ENCODE measurements around the gene FAM53B.

Gene FAM53B

DNA sequence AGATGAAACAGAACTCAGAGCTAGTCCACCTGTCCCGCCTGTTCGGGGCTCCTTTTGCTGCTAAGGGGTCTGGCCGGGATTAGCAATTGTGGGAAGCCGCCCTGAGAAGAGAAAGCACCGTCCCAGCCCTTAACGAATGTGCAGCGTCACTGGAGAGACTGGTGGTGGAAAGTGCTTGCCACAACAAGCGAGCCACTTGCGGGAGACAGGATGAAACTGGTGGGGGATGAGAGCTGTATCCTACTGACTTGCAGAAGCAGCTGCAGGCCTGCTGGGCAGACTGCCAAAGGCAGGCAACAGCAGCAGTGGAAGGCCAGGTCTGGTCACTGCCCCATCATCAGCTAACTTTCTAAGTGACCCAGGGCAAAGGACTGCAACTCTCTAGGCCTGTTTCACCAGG, 95.4 kb downstream of the FAM53B start:
- TF ChIP-seq CTCF (IDR thresholded peaks at IDR 0.05; ENCODE audit: control insufficient read depth, extremely low read depth, insufficient read depth), result no peak
- H3K4me3 ChIP-seq (ENCODE audit: low read depth, low read length), result no peak overlapping the region
- DNase-seq (ENCODE audit: low read depth), result peak; percentile 14

- no peak for TF ChIP-seq CTCF (IDR thresholded peaks at IDR 0.05; ENCODE audit: control insufficient read depth, extremely low read depth, insufficient read depth)
- H3K4me3 ChIP-seq (ENCODE audit: low read depth, low read length), result no peak overlapping the region
- DNase-seq (ENCODE audit: low read depth), result no peak
Observed at GRCh38 chr10:124648131-124648475, 96.1 kb downstream of the FAM53B start.

- DNase-seq (ENCODE audit: low read depth), result no peak
- no peak overlapping the region for H3K4me3 ChIP-seq (ENCODE audit: low read depth, low read length)
- no peak for TF ChIP-seq CTCF (IDR thresholded peaks at IDR 0.05; ENCODE audit: control insufficient read depth, extremely low read depth, insufficient read depth)
Observed at GRCh38 chr10:124647421-124648130, 96.6 kb downstream of the FAM53B start.

DNA sequence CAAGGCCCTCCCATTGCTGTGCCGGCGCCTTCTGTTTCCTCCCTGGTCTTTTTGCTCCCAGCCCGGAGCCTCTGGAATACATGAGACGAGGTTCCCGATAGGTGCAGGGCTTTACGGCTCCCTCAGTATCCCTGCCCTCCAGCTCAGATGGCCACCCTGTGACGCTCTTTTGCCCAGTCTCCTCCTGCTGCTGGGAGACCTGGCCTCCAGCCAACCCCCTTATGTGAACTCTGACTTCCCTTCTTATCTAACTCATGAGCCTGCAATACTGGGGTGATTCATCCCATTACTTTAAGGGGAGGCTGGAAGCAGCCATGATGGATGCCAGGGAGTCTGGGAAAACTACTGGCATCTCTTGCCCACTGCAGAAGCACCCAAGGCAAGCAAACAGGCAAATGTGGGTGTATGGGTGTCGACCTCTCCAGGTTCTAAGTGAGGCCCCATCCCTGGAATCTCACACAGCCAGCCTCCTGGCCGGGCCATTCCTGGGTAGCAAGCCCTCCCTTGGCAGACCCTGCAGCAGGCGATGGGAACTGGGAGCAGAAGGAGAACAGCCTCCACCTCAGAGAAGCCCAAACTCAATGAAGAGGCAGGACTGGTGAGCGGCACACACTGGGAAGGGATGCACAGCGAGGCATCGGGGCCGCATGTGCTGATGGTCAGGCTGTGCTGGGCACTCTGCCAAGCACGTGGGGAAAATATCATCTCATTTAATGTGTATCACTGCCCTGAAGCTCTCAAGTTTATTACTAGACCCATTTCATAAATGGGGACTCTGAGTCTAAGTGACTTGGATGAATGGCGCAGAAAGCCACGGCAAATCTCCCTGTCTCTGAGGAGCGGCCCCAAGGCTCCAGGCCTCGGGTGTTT, 97.5 kb downstream of the FAM53B start:
- H3K4me3 ChIP-seq (ENCODE audit: low read depth, low read length), result no peak overlapping the region
- DNase-seq (ENCODE audit: low read depth), result no peak
- no peak for TF ChIP-seq CTCF (IDR thresholded peaks at IDR 0.05; ENCODE audit: control insufficient read depth, extremely low read depth, insufficient read depth)

DNA sequence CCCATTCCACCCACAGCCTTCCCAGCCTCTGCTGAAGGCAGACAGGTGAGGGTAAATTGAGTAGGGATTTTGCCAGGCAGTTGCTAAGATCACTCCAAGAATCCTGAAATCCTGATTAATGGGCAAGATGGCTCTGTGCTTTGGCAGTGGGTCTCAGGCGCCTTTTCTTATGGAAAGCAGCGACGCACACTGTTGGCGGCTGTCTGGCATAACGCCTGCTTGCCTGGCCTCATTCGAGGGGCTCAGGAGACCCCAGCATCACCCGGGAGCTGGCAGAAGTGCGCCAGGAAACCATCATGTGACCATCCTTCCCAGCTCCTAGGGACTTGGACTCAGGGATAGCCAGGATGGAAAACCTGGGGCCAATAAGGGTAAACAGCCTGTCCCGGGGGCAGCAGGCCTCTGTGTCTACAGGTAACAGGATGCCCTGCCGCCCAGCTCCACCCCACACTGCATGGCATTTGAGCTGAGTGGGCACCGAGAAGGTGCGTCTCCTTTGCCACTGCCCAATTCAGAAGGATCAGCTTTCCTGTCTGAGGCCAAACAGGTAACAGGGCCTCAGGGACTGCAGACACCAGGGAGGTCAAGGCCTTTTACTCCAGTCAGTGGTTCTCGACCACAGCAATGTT, 98.6 kb downstream of the FAM53B start:
- no peak overlapping the region for H3K4me3 ChIP-seq (ENCODE audit: low read depth, low read length)
- no peak for TF ChIP-seq CTCF (IDR thresholded peaks at IDR 0.05; ENCODE audit: control insufficient read depth, extremely low read depth, insufficient read depth)
- no peak for DNase-seq (ENCODE audit: low read depth)

DNA sequence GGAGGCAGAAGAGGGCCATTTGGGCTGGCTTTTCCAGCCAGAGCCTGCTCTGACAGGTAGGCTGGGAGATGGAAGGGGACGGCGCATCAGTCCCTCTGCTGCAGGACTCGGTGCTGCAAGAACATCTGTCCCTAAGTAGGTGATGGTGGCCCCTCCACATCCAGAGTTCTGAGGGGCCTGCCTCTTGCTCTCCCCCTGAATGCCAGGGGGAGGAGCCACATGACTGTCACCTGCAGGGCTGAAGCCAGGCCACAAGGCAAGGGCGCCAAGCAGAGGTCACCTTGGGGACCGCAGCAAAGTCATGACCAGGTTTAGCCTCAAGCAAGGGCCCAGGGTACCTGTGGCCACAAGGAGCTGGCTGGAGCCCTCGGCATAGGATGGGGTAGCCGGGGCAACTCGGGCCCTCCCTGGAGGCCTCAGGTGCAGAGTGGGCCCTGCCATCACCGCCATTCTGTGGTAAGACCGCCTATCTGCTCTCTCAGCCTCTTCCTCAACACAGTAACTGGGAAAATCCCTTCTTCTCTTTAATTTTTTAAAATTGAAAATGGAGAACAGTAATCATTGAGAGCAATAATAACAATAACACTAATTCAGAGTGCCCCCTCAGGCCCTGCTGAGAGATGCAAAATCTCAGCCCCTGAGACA, 99.3 kb downstream of the FAM53B start:
- no peak for DNase-seq (ENCODE audit: low read depth)
- no peak overlapping the region for H3K4me3 ChIP-seq (ENCODE audit: low read depth, low read length)
- TF ChIP-seq CTCF (IDR thresholded peaks at IDR 0.05; ENCODE audit: control insufficient read depth, extremely low read depth, insufficient read depth), result no peak

Data from LNCaP clone FGC (cell line).